IPS-18a (cell line): ENCODE measurements around the gene TNNT1.

Experiments used
- H3K27ac ChIP-seq: one replicate; pipeline ENCODE4 v1.5.1; 2013; ENCODE audit warnings: low read length
- H3K27me3 ChIP-seq: one replicate; pipeline ENCODE4 v1.6.1; 2013; ENCODE audit warnings: mild to moderate bottlenecking, low read length; ENCODE audit not compliant: control insufficient read depth, insufficient read depth
- H3K36me3 ChIP-seq: one replicate; pipeline ENCODE4 v1.6.1; 2013; ENCODE audit warnings: low read depth, low read length; ENCODE audit not compliant: control insufficient read depth
- H3K4me1 ChIP-seq: one replicate; pipeline ENCODE4 v1.6.1; 2013; ENCODE audit warnings: low read depth, low read length; ENCODE audit not compliant: control insufficient read depth
- H3K4me3 ChIP-seq: one replicate; pipeline ENCODE4 v1.5.1; 2013; ENCODE audit warnings: low read length
- H3K9ac ChIP-seq: one replicate; pipeline ENCODE4 v1.6.1; 2013; ENCODE audit warnings: mild to moderate bottlenecking, low read length, moderate library complexity
- H3K9me3 ChIP-seq: one replicate; pipeline ENCODE4 v1.6.1; 2013; ENCODE audit warnings: low read depth, low read length; ENCODE audit not compliant: control insufficient read depth

Gene TNNT1

GRCh38 chr19:55153652-55154264 lies 4.8 kb upstream of the TNNT1 start:
- Histone ChIP-seq H3K27me3 (no peaks in the 10 kb centered on the region), H3K9me3 (no peaks in the 10 kb centered on the region), H3K36me3 (peaks cover 3% of the 10 kb centered on the region), H3K9ac (no peak overlapping the region), H3K27ac (no peak overlapping the region), H3K4me3 (no peak overlapping the region), H3K4me1 (peaks cover 15% of the 10 kb centered on the region)

- no peak overlapping the region for H3K27ac ChIP-seq
- H3K9ac ChIP-seq, result no peak overlapping the region
- peaks cover 3% of the 10 kb centered on the region for H3K36me3 ChIP-seq
- H3K9me3 ChIP-seq, result no peaks in the 10 kb centered on the region
- H3K4me3 ChIP-seq, result no peak overlapping the region
- H3K27me3 ChIP-seq, result no peaks in the 10 kb centered on the region
- H3K4me1 ChIP-seq, result peaks cover 22% of the 10 kb centered on the region
Observed at GRCh38 chr19:55152017-55152416, 3.0 kb upstream of the TNNT1 start.

GRCh38 chr19:55147545-55148251 lies 1.3 kb downstream of the TNNT1 start:
- Histone ChIP-seq H3K36me3 (peaks cover 3% of the 10 kb centered on the region), H3K9me3 (no peaks in the 10 kb centered on the region), H3K9ac (no peak overlapping the region), H3K27me3 (no peaks in the 10 kb centered on the region), H3K4me3 (no peak overlapping the region), H3K27ac (no peak overlapping the region), H3K4me1 (peaks cover 22% of the 10 kb centered on the region)

GRCh38 chr19:55146705-55147273 lies 2.2 kb downstream of the TNNT1 start:
- H3K4me1 ChIP-seq, result peaks cover 22% of the 10 kb centered on the region
- no peaks in the 10 kb centered on the region for H3K27me3 ChIP-seq
- H3K36me3 ChIP-seq, result peaks cover 3% of the 10 kb centered on the region
- H3K4me3 ChIP-seq, result peak overlapping the region; percentile 48
- H3K27ac ChIP-seq, result no peak overlapping the region
- no peaks in the 10 kb centered on the region for H3K9me3 ChIP-seq
- no peak overlapping the region for H3K9ac ChIP-seq

GRCh38 chr19:55146078-55146704 lies 2.8 kb downstream of the TNNT1 start:
- H3K9ac ChIP-seq, result no peak overlapping the region
- H3K4me3 ChIP-seq, result peak overlapping the region; percentile 62
- no peaks in the 10 kb centered on the region for H3K27me3 ChIP-seq
- H3K4me1 ChIP-seq, result peaks cover 22% of the 10 kb centered on the region
- no peak overlapping the region for H3K27ac ChIP-seq
- H3K9me3 ChIP-seq, result no peaks in the 10 kb centered on the region
- H3K36me3 ChIP-seq, result peaks cover 3% of the 10 kb centered on the region

- Histone ChIP-seq H3K9ac (no peak overlapping the region), H3K27me3 (no peaks in the 10 kb centered on the region), H3K27ac (no peak overlapping the region), H3K4me3 (no peak overlapping the region), H3K36me3 (no peaks in the 10 kb centered on the region), H3K4me1 (peaks cover 26% of the 10 kb centered on the region), H3K9me3 (no peaks in the 10 kb centered on the region)
Observed at GRCh38 chr19:55145232-55145631, 3.8 kb downstream of the TNNT1 start.

- Histone ChIP-seq H3K4me3 (peak overlapping the region; percentile 16), H3K9ac (no peak overlapping the region)
Observed at GRCh38 chr19:55141696-55142095, 7.3 kb downstream of the TNNT1 start.

GRCh38 chr19:55137915-55138314 lies 11.1 kb downstream of the TNNT1 start:
- Histone ChIP-seq H3K9ac (no peak overlapping the region), H3K27me3 (no peaks in the 10 kb centered on the region), H3K36me3 (no peaks in the 10 kb centered on the region), H3K27ac (no peak overlapping the region), H3K4me3 (no peak overlapping the region), H3K9me3 (no peaks in the 10 kb centered on the region), H3K4me1 (peaks cover 4% of the 10 kb centered on the region)

More at GRCh38 chr19:55141696-55142095, 7.3 kb downstream of the TNNT1 start:
- Histone ChIP-seq H3K36me3 (no peaks in the 10 kb centered on the region), H3K27ac (no peak overlapping the region), H3K27me3 (no peaks in the 10 kb centered on the region), H3K4me1 (peaks cover 4% of the 10 kb centered on the region), H3K9me3 (no peaks in the 10 kb centered on the region)

GRCh38 chr19:55136399-55137102 lies 12.5 kb downstream of the TNNT1 start:
- Histone ChIP-seq H3K4me1 (peaks cover 4% of the 10 kb centered on the region), H3K27ac (no peak overlapping the region), H3K36me3 (no peaks in the 10 kb centered on the region), H3K9ac (no peak overlapping the region), H3K9me3 (no peaks in the 10 kb centered on the region), H3K27me3 (no peaks in the 10 kb centered on the region), H3K4me3 (no peak overlapping the region)

- Histone ChIP-seq H3K4me3 (no peak overlapping the region), H3K27ac (no peak overlapping the region)
Observed at GRCh38 chr19:55134736-55135135, 14.3 kb downstream of the TNNT1 start.

More at GRCh38 chr19:55134736-55135135, 14.3 kb downstream of the TNNT1 start:
- H3K9ac ChIP-seq, result no peak overlapping the region
- no peaks in the 10 kb centered on the region for H3K4me1 ChIP-seq
- no peaks in the 10 kb centered on the region for H3K9me3 ChIP-seq
- H3K36me3 ChIP-seq, result no peaks in the 10 kb centered on the region
- H3K27me3 ChIP-seq, result no peaks in the 10 kb centered on the region
